ENCODE data around the gene ZNF536. TPM values are rescaled to one million over a fixed set of nuclear protein-coding genes. Genes with fewer than 3 reads are reported as not detected.

Gene ZNF536
- polyA plus RNA-seq, 1 of the 3 experiments (the other 2 are of a cell fraction): 0.41 TPM

DNA sequence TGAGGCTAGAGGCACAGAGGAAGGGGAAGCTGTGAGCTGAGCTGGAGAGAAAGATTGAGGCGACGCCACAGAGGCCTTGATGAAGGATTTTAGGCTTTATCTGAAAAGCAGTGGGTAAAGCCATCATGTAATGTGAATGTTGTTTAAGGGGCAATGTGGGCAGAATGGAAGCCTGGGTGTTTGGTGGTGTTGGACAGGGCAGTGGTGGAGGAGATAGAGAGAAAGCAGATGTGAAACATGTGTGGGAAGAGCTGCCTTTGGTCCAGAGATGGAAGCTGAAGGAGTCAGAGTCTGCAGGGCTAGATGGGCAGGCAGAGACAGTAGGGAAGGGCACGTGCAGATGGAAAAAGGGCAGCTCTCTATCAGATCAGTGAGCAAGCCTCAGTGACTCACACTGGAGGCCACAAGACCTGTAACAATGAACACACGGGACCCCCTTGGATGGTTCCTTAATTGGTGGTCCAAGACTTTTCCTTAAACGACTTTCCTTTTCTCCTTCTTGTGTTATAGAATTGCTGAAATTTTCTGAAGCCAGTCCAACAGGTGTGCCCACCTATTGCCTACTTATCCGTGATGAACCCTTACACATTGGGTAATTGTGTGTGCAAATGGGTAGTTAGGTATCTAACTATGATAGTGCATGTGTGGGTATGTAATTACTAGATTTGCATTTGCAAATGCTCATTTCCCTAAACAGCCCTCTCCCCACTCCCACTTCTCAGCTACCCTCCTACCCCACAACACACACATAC, 21.7 kb downstream of the ZNF536 start:
- Histone ChIP-seq H3K79me2 (ENCODE audit: insufficient read depth) (no peaks in the 10 kb centered on the region), H3K36me3 (replicated peaks in 1 of 2; ENCODE audit: control insufficient read depth in 1 of 2, insufficient read depth in 2 of 2, low read length in 1 of 2) (no peaks in the 10 kb centered on the region), H3K9me2 (no peaks in the 10 kb centered on the region), H2AFZ (ENCODE audit: low read depth) (no peak overlapping the region), H4K20me1 (ENCODE audit: insufficient read depth) (no peaks in the 10 kb centered on the region), H3K9me3 (no peaks in the 10 kb centered on the region), H3K27me3 (ENCODE audit: insufficient read depth) (no peaks in the 10 kb centered on the region), H3K4me3 (ENCODE audit: low read depth in 2 of 2, low read length in 1 of 2) (no peak overlapping the region), H3K4me1 (ENCODE audit: control insufficient read depth in 1 of 2, insufficient read depth in 2 of 2, low read depth in 1 of 2, low read length in 1 of 2) (no peaks in the 10 kb centered on the region; a peak in 1 of 4 replicates), H3K4me2 (no peak overlapping the region), H3K9ac (no peak overlapping the region), H3F3A (replicated peaks; ENCODE audit: insufficient read depth) (no peaks in the 10 kb centered on the region), H3K27ac (ENCODE audit: low read depth in 2 of 2, low read length in 1 of 2) (no peak overlapping the region)
- TF ChIP-seq FOXM1 (IDR thresholded peaks at IDR 0.05; ENCODE audit: low read depth): no peak
- TF ChIP-seq RCOR1 (IDR thresholded peaks at IDR 0.05; ENCODE audit: low read length): no peak
- no peak for TF ChIP-seq CHD2 (IDR thresholded peaks at IDR 0.05; ENCODE audit: low read length, partially characterized antibody)
- TF ChIP-seq, protein P1, sequence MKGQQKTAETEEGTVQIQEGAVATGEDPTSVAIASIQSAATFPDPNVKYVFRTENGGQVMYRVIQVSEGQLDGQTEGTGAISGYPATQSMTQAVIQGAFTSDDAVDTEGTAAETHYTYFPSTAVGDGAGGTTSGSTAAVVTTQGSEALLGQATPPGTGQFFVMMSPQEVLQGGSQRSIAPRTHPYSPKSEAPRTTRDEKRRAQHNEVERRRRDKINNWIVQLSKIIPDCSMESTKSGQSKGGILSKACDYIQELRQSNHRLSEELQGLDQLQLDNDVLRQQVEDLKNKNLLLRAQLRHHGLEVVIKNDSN (IDR thresholded peaks at IDR 0.05; ENCODE audit: borderline replicate concordance, low read depth): no peak
- TF ChIP-seq, protein P2, sequence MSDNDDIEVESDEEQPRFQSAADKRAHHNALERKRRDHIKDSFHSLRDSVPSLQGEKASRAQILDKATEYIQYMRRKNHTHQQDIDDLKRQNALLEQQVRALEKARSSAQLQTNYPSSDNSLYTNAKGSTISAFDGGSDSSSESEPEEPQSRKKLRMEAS (IDR thresholded peaks at IDR 0.05; ENCODE audit: low read depth): no peak
- TF ChIP-seq, protein P3, sequence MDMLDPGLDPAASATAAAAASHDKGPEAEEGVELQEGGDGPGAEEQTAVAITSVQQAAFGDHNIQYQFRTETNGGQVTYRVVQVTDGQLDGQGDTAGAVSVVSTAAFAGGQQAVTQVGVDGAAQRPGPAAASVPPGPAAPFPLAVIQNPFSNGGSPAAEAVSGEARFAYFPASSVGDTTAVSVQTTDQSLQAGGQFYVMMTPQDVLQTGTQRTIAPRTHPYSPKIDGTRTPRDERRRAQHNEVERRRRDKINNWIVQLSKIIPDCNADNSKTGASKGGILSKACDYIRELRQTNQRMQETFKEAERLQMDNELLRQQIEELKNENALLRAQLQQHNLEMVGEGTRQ (IDR thresholded peaks at IDR 0.05; ENCODE audit: borderline replicate concordance, low read depth, low read length): no peak
- TF ChIP-seq, protein P4, sequence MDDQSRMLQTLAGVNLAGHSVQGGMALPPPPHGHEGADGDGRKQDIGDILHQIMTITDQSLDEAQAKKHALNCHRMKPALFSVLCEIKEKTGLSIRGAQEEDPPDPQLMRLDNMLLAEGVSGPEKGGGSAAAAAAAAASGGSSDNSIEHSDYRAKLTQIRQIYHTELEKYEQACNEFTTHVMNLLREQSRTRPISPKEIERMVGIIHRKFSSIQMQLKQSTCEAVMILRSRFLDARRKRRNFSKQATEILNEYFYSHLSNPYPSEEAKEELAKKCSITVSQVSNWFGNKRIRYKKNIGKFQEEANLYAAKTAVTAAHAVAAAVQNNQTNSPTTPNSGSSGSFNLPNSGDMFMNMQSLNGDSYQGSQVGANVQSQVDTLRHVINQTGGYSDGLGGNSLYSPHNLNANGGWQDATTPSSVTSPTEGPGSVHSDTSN (IDR thresholded peaks at IDR 0.05): no peak
- TF ChIP-seq MXI1 (IDR thresholded peaks at IDR 0.05; ENCODE audit: low read depth, low read length): no peak
- no peak for TF ChIP-seq GABPA (IDR thresholded peaks at IDR 0.05; ENCODE audit: low read depth)
- no peak for TF ChIP-seq RXRA (IDR thresholded peaks at IDR 0.05; ENCODE audit: borderline replicate concordance, low read depth)
- no peak for TF ChIP-seq RAD21 (IDR thresholded peaks at IDR 0.05; ENCODE audit: low read length)
- ChIA-PET POLR2A (no interaction called here), CTCF (no interaction called here)
- 12% methylated on average over 6 of the region's 6 CpGs for whole genome bisulfite sequencing (ENCODE audit: low lambda C conversion rate)
- no peak for DNase-seq

DNA sequence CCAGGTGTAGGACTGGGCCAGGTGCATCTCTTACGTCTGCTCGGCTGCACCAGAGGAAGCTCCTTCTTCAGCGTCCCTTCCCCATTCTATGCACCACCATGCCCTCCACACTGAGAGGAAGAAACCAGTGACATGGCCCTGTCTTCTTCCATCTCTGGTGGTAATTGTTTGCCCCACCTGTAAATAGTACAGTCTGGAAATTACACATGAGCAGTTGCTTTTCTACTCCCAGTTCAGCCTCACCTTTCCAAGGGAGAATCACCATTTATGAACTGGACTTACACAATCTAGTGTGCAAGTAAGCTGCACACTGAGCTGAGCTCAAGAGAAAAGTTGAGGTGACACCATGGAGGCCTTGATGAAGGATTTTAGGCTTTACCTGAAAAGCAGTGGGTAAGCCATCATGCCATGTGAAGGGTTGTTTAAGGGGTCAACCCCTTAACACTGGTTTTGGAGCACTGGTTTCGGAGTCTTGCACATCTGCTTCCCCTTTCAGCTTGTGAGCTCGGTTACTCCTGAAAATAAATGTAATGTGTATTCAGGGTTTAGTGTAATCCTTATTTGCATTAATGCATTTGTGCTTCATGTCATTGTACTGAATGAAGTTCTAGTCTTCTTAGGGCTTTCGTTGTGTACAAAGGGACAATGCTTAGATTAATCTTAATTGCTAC, 22.4 kb downstream of the ZNF536 start:
- POLR2A ChIA-PET: no interaction called here
- 28% methylated on average over 6 of the region's 6 CpGs for WGBS (ENCODE audit: low lambda C conversion rate)

More for the DNA sequence above, 22.4 kb downstream of the ZNF536 start:
- Histone ChIP-seq H3K4me2 (no peak overlapping the region), H3K4me3 (ENCODE audit: low read depth in 2 of 2, low read length in 1 of 2) (no peak overlapping the region), H3K27me3 (ENCODE audit: insufficient read depth) (no peaks in the 10 kb centered on the region), H3K79me2 (ENCODE audit: insufficient read depth) (no peaks in the 10 kb centered on the region), H3K36me3 (replicated peaks in 1 of 2; ENCODE audit: control insufficient read depth in 1 of 2, insufficient read depth in 2 of 2, low read length in 1 of 2) (no peaks in the 10 kb centered on the region), H4K20me1 (ENCODE audit: insufficient read depth) (no peaks in the 10 kb centered on the region), H3F3A (replicated peaks; ENCODE audit: insufficient read depth) (no peaks in the 10 kb centered on the region), H3K4me1 (ENCODE audit: control insufficient read depth in 1 of 2, insufficient read depth in 2 of 2, low read depth in 1 of 2, low read length in 1 of 2) (no peaks in the 10 kb centered on the region; a peak in 1 of 4 replicates), H3K9me3 (no peaks in the 10 kb centered on the region), H2AFZ (ENCODE audit: low read depth) (no peak overlapping the region), H3K9ac (no peak overlapping the region), H3K9me2 (no peaks in the 10 kb centered on the region), H3K27ac (ENCODE audit: low read depth in 2 of 2, low read length in 1 of 2) (no peak overlapping the region)
- CTCF ChIA-PET: no interaction called here
- no peak for DNase-seq
- no peak for TF ChIP-seq TEAD4 (IDR thresholded peaks at IDR 0.05; ENCODE audit: borderline replicate concordance, insufficient read depth)
- no peak for TF ChIP-seq FOSL2 (IDR thresholded peaks at IDR 0.05; ENCODE audit: borderline replicate concordance, low read depth)
- TF ChIP-seq, protein P5, sequence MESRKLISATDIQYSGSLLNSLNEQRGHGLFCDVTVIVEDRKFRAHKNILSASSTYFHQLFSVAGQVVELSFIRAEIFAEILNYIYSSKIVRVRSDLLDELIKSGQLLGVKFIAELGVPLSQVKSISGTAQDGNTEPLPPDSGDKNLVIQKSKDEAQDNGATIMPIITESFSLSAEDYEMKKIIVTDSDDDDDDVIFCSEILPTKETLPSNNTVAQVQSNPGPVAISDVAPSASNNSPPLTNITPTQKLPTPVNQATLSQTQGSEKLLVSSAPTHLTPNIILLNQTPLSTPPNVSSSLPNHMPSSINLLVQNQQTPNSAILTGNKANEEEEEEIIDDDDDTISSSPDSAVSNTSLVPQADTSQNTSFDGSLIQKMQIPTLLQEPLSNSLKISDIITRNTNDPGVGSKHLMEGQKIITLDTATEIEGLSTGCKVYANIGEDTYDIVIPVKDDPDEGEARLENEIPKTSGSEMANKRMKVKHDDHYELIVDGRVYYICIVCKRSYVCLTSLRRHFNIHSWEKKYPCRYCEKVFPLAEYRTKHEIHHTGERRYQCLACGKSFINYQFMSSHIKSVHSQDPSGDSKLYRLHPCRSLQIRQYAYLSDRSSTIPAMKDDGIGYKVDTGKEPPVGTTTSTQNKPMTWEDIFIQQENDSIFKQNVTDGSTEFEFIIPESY (IDR thresholded peaks at IDR 0.05; ENCODE audit: borderline replicate concordance, low read depth): no peak
- no peak for TF ChIP-seq GATA2 (CRISPR knock-in tag; IDR thresholded peaks at IDR 0.05)
- no peak for TF ChIP-seq FOXJ3 (CRISPR knock-in tag; IDR thresholded peaks at IDR 0.05)
- no peak for TF ChIP-seq NRF1 (IDR thresholded peaks at IDR 0.05; ENCODE audit: low read depth, low read length)
- no peak for TF ChIP-seq RXRA (IDR thresholded peaks at IDR 0.05; ENCODE audit: borderline replicate concordance, low read depth)
- no peak for TF ChIP-seq ELF1 (IDR thresholded peaks at IDR 0.05)
- TF ChIP-seq, protein P2 (IDR thresholded peaks at IDR 0.05; ENCODE audit: low read depth): no peak
- TF ChIP-seq FOXM1 (IDR thresholded peaks at IDR 0.05; ENCODE audit: low read depth): no peak
- TF ChIP-seq SIN3A (IDR thresholded peaks at IDR 0.05; ENCODE audit: borderline replicate concordance, low read depth, low read length): no peak
- TF ChIP-seq POLR2AphosphoS5 (IDR thresholded peaks at IDR 0.05; ENCODE audit: low read depth, low read length): no peak
- TF ChIP-seq TCF12 (IDR thresholded peaks at IDR 0.05): no peak
